ENCODE results near the gene SELENOT. TPM values are rescaled to one million over a fixed set of nuclear protein-coding genes. Genes with fewer than 3 reads are reported as not detected.

Gene SELENOT
- polyA plus RNA-seq, 1 experiment: 321 TPM

DNA sequence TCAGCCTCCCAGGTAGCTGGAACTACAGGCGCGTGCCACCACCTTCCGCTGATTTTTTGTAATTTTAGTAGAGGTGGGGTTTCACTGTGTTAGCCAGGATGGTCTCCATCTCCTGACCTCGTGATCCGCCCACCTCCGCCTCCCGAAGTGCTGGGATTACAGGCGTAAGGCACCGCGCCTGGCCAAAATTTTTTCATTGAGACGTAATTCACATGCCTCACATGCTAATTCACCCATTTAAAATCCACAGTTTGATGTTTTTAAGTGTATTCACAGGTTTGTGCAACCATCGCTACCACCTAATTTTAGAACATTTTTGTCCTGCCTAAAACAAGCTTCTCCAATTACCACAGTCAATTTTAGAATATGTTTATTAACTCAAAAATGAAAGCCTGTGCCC lies 37.1 kb downstream of the SELENOT start:
- CTCF ChIA-PET: no interaction called here

DNA sequence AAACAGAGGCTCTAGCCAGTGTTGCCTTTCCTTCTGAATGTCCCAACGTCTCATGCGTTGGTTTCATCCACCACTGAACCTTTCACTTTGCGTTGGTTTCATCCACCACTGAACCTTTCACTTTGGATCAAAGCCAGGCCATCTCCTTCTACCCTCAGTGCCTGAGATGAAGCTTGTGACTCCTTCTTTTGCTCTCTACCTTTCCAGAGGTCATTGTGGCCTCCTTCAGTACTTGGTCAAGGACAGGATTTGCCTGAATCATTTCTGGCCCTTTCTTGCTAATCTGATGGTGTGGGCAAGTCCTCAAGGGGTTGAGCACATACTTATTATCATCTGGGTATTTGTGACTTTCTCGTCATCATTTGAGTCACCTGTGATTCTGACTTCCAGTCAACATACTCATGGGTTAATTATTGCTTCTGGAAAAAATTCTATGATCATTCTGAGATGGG lies 50.0 kb downstream of the SELENOT start:
- POLR2A ChIA-PET: no interaction called here
- H3K4me3 ChIP-seq (ENCODE audit: low read depth, low read length): no peak overlapping the region
- no peak for DNase-seq (ENCODE audit: low read depth)
- TF ChIP-seq, protein P1, sequence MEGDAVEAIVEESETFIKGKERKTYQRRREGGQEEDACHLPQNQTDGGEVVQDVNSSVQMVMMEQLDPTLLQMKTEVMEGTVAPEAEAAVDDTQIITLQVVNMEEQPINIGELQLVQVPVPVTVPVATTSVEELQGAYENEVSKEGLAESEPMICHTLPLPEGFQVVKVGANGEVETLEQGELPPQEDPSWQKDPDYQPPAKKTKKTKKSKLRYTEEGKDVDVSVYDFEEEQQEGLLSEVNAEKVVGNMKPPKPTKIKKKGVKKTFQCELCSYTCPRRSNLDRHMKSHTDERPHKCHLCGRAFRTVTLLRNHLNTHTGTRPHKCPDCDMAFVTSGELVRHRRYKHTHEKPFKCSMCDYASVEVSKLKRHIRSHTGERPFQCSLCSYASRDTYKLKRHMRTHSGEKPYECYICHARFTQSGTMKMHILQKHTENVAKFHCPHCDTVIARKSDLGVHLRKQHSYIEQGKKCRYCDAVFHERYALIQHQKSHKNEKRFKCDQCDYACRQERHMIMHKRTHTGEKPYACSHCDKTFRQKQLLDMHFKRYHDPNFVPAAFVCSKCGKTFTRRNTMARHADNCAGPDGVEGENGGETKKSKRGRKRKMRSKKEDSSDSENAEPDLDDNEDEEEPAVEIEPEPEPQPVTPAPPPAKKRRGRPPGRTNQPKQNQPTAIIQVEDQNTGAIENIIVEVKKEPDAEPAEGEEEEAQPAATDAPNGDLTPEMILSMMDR (IDR thresholded peaks at IDR 0.05; ENCODE audit: insufficient read depth, low read depth, low read length): no peak
- no peaks in the 10 kb centered on the region; the same call in 1 of the 2 replicates for H3K27me3 ChIP-seq (ENCODE audit: control insufficient read depth, insufficient read depth, low read length)
- CTCF ChIA-PET: no interaction called here
- H3K36me3 ChIP-seq (ENCODE audit: control insufficient read depth, insufficient read depth, low read length): no peaks in the 10 kb centered on the region

More for the DNA sequence above, 37.1 kb downstream of the SELENOT start:
- Histone ChIP-seq H3K27me3 (ENCODE audit: control insufficient read depth, insufficient read depth, low read length) (no peaks in the 10 kb centered on the region), H3K4me3 (ENCODE audit: low read depth, low read length) (no peak overlapping the region), H3K36me3 (ENCODE audit: control insufficient read depth, insufficient read depth, low read length) (no peaks in the 10 kb centered on the region)
- no peak for DNase-seq (ENCODE audit: low read depth)
- TF ChIP-seq, protein P1 (IDR thresholded peaks at IDR 0.05; ENCODE audit: insufficient read depth, low read depth, low read length): no peak
- POLR2A ChIA-PET: no interaction called here

DNA sequence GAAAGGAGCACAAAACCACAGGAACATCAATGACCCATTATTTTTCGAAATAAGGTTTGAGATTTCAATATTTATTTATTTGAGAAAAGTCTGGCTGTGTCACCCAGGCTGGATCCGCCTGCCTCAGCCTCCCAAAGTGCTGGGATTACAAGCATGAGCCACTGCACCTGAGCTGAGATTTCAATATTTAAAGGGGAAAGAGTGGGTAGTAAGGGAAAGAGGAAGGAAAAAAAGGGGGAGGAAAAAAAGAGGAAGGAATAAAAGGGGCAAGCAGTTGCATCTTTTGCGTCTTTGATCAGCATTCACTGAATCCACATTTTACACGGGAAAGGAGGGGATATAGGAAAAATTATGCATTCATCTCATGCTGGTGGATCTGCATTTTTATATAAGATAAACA lies 53.2 kb downstream of the SELENOT start:
- ChIA-PET POLR2A (no interaction called here), CTCF (no interaction called here)
- Histone ChIP-seq H3K27me3 (ENCODE audit: control insufficient read depth, insufficient read depth, low read length) (no peaks in the 10 kb centered on the region; the same call in 1 of the 2 replicates), H3K4me3 (ENCODE audit: low read depth, low read length) (no peak overlapping the region), H3K36me3 (ENCODE audit: control insufficient read depth, insufficient read depth, low read length) (no peaks in the 10 kb centered on the region)
- no peak for DNase-seq (ENCODE audit: low read depth)
- TF ChIP-seq, protein P1 (IDR thresholded peaks at IDR 0.05; ENCODE audit: insufficient read depth, low read depth, low read length): no peak

DNA sequence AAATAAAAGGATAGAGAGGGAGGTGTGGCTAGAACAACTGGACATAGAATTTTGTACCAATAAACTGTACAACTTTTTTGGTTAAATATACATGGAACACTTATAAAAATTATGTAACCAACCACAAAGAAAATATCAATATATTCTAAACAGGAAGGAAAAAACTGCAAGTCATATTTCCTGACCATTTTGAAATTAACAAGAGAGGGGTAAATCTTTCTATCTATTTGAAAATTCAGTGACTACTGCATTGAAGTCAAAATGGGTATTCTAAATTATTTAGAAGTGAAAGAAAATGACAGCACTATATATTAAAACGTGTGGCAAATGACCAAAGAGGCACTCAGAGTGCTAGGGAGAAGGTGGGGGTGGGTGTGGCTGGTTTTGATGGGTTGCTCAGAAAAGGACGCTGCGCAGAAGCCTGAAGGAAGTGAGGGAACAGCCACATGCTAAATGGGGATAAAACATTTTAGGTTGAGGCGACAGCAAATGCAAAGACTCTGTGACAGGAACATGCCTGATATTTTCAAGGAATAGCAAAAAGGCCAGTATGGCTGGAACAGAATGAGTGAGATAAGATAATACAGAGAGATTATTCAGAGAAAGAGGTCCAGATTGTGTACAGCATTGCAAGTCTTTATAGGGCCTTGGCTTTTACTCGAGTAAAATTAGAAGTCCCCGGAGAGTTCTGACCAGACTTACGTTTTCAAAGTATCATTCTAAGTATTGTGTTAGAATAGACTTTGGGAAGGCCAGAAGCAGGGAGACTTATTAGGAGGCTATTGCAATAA lies 59.5 kb downstream of the SELENOT start:
- ChIA-PET CTCF (no interaction called here), POLR2A (no interaction called here)
- no peak for DNase-seq (ENCODE audit: low read depth)
- H3K27me3 ChIP-seq (ENCODE audit: control insufficient read depth, insufficient read depth, low read length): no peaks in the 10 kb centered on the region
- H3K4me3 ChIP-seq (ENCODE audit: low read depth, low read length): no peak overlapping the region
- no peaks in the 10 kb centered on the region for H3K36me3 ChIP-seq (ENCODE audit: control insufficient read depth, insufficient read depth, low read length)
- TF ChIP-seq, protein P1 (IDR thresholded peaks at IDR 0.05; ENCODE audit: insufficient read depth, low read depth, low read length): no peak

DNA sequence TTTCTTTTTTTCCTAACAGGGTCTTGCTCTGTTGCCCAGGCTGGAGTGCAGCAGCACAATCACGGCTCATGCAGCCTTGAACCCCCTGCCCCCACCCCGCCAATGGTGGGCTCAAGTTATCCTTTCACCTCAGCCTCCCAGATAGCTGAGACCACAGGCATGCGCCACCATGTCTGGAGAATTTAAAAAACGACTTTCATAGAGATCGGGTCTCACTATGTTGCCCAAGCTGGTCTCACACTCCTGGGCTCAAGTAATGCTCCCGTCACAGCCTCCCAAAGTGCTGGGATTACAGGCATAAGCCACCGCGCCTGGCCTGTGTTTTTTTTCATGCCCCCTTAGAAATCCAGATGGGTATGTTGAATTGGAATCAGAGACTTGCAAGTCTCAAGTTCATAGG lies 60.3 kb downstream of the SELENOT start:
- TF ChIP-seq, protein P1 (IDR thresholded peaks at IDR 0.05; ENCODE audit: insufficient read depth, low read depth, low read length): no peak
- H3K36me3 ChIP-seq (ENCODE audit: control insufficient read depth, insufficient read depth, low read length): no peaks in the 10 kb centered on the region
- no peaks in the 10 kb centered on the region for H3K27me3 ChIP-seq (ENCODE audit: control insufficient read depth, insufficient read depth, low read length)
- no peak for DNase-seq (ENCODE audit: low read depth)
- no peak overlapping the region for H3K4me3 ChIP-seq (ENCODE audit: low read depth, low read length)
- ChIA-PET POLR2A (no interaction called here), CTCF (no interaction called here)

Data from BJ (cell line).